Stimulated activated CD4-positive, alpha-beta T cell treated with anti-CD3 and anti-CD28 coated beads, Interleukin-12 subunit alpha, Interleukin-12 subunit beta, amount 100 ng/mL, for 4 hours (primary cell): ENCODE measurements around the gene GPR25.

Source experiments
- DNase-seq: peaks from one replicate; pipeline ENCODE4 v3.0.0-alpha.2; 2020

The GPR25 gene

DNA sequence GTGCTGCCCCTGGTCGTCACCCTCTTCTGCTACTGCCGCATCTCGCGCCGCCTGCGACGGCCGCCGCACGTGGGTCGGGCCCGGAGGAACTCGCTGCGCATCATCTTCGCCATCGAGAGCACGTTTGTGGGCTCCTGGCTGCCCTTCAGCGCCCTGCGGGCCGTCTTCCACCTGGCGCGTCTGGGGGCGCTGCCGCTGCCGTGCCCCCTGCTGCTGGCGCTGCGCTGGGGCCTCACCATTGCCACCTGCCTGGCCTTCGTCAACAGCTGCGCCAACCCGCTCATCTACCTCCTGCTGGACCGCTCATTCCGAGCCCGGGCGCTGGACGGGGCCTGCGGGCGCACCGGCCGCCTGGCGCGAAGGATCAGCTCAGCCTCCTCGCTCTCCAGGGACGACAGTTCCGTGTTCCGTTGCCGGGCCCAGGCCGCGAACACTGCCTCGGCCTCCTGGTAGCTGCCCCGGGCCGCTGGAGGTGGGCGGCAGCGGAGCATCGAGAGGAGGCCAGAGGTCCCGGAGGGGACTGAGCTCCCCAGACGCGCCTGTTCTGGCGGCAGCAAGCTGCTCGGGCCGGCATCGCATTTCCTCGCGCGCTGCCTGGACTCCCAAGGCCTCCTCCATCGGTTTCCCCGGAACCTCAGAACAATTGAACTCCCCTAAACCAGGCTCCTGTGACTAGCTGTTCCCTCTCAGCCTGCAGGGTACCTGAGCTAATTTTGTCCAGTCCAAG lies 1.1 kb downstream of the GPR25 start:
- no peak for DNase-seq

DNA sequence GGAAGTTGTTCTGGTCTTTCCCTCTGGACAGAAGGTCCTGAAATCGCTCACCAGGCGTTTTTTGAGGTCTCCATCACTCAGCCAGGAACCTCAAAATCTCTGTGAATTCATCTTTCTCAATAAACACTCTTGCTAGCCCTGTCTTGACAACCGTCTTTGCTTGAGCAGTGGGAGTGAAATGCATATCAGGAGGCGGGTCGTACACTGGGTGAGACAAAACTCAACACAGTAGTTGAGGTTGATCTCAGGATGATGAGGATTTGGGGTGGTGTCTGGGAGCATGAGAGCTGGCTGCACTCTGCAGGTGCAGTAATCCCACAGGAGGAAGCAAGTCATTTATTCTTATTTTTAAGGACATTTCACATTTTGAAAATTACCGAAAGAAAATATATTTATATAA lies 1.9 kb downstream of the GPR25 start:
- no peak for DNase-seq

- DNase-seq, result no peak
Observed at GRCh38 chr1:200875416-200875815, 2.6 kb downstream of the GPR25 start.

- DNase-seq, result no peak
Observed at GRCh38 chr1:200877010-200877409, 4.2 kb downstream of the GPR25 start.

DNA sequence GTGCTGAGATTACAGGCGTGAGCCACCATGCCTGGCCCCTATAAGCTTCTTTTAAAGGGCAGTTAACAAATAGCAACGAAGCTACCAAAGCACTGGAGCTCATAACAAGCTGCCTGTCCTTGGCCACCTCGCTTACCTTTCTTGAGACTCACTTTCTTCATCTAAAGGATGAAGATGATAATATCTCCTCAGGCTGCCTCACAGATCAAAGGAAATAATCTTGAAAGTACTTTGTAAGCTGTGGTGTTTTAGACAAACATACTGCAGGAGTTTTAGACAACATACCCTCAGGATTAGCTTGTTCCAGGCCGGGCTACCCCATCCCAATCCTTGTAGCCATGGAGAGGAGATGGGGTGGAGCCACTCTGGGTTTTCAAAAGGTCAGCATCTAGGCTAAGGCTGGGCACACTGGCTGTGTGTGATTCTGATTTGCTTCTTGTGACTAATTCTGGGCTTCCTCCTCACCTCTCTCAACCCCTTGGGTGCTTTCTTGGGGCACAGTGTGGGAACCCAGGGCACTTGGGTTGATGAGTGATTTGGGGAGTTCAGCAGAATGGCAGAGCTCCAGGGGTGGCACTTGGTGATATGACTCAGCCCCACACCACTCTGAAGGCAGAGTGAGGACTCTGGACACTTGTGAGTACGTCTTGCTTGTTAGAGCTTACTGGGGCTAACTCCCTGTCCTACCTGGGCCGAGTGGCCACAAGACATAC lies 5.2 kb downstream of the GPR25 start:
- DNase-seq, result no peak

DNA sequence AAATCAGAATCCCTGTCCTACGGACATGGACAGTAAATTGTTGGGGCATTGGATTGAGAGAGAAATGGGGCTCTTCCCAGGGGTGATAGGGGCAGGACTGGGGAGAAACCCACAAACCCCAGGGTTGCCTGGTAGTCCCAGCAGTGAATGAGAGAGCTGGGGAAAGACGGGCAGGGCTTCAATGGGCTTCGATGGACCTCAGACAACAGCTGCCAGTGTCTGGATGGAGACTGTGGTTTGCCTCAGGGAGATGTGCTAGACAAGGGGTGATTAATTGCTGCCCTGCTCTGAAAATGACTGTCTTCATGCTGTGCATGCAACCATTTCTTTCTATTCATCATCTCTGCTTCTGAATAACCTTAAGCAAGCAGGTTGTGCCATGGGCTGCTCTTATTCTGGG lies 7.4 kb downstream of the GPR25 start:
- DNase-seq, result no peak

- no peak for DNase-seq
Observed at GRCh38 chr1:200883118-200883517, 10.3 kb downstream of the GPR25 start.

GRCh38 chr1:200885623-200886402 lies 13.0 kb downstream of the GPR25 start:
- no peak for DNase-seq

DNA sequence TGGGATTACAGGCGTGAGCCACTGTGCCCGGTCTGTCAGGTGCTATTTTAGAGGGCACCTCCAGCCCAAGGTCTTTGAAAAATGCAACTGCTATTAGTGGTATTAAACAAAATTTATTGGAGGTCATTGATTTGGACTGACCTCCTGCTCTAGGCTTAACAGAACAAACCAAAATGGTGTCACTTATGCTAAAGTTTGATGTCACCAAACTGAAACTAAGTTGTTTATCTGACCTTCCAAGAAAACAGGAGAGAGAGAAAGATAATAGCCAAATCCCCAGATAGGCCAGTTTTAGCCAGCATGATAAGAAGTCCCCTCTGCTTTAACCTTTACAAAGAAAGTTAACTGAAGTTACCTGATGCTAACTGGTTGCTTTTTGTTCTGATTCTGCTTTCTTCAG lies 13.8 kb downstream of the GPR25 start:
- no peak for DNase-seq

DNA sequence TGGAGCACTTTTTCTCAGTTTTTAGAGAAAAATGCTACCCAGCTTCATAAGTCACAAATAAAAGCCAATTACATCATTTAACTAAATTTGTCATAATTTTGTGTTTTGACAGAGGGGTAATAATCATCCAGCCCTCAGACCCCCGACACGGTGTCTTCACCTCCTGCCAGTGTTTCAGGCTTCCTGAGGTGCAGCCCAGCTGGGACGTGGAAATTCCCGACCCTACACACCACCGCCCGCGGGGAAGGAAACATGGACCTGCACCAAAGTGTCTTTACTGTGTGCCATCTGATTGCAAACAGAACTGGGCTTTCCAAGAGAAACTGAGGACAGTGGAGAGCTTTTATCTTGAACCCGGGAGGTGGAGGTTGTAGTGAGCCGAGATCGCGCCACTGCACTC lies 14.3 kb downstream of the GPR25 start:
- no peak for DNase-seq

- DNase-seq, result no peak
Observed at GRCh38 chr1:200887772-200888348, 15.1 kb downstream of the GPR25 start.

DNA sequence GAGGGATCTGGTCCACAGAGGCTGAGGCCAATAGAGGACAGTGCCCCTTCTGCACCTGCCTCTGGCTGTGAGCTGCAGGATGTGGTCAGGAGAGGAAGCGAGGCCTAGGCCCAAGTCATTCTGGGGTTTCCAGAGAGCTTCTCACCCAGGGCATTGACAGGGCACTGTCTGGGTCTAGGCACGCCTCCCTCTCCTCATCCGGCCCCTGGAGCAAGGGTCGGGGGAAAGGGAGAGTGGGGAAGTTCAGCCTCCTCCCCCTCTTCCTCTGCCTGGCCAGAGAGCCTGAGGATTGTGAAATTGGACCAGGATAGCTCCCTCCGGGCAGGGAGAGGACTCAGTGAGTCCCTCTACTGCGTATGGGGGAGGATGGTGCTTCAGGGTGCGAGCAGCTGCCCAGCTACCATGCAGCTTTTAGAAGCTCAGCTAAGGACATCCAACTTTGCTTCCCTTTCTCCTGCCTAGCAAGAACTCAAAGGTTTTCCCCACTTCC lies 15.6 kb downstream of the GPR25 start:
- DNase-seq, result peak; percentile 27

GRCh38 chr1:200889571-200889970 lies 16.8 kb downstream of the GPR25 start:
- no peak for DNase-seq

- DNase-seq, result no peak
Observed at GRCh38 chr1:200890027-200890426, 17.2 kb downstream of the GPR25 start.

DNA sequence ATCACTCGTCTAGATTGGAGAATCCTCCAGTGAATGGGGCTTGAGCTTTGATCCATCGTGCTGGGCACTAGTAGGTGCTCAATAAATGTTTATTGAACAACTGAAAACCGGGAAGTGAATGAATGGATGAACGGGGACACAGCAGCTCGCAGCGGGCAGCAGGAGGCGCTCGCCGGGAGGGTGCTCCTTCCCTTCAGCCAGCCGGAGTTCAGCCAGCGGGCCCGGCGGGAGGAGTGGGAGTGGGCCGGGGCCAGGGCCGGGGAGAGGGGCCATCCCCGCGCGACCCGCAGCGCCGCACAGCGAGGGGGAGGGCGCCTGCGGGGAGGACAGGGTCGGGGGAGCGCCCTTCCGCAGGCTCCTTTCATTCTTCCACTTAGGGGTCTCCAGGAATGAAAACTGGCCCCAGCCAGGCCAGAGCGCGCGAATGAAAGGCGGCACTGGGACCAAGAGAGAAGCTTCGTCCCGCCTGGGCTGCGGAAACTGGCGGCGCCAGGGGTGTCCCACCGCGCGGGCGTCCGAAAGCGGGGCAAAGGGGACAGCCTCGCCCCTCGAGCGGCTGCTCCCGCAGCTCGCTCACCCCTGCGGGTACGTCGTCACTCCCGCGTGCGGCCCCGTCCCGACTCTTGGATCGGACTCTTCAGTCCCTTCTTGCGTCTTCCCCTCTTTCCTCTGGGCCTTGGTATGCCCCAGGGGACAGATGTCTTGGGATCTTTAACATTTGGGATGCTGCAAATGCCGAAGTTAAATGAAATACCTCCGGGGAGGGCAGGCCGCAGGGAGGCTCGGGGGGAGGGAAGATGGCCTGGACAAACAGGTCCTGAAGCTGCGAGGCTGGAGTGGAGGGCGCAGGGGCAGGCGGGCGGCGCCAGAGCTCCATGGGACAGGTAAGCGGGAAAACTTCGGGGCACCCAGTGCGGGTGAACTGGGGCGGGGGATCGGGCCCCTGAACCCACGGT lies 18.3 kb downstream of the GPR25 start:
- DNase-seq, result no peak

DNA sequence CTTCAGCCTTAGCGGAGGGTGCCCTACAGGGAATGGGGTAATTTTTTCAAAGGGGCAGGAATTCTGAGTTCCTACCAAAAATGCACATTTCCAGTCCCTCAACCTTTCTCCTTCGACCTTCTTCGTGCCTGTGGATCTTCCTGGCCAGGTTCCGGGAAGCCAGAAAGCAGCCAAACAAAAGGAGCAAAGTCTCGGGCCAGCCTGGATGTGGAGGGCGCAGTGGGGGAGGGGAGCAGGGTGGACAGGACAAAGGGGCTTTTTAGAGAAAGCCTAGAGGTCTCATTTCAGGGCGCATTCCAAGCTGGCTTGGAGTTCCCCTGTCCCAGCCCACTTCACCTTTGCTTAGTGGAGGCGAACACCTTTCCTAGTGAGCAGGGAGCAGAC lies 19.0 kb downstream of the GPR25 start:
- no peak for DNase-seq

DNA sequence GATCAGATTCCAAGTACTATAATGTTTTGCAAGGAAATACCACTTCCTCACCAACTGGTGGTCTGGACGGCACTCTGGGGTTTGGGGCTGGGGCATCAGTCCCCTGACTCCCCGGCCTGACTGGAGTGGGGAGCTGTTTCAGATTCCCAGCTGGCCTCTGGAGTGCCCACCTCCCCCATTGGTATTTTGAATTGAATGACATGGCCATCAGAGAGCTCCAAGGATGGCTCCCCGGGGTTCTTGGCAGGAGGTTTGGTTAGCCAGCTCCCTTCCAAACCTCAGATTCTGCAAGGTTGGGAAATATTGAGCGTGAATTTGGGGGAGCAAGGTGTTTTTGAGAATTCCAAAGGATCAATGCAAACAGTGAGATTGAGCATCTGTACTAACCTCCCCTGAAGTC lies 19.8 kb downstream of the GPR25 start:
- DNase-seq, result no peak

DNA sequence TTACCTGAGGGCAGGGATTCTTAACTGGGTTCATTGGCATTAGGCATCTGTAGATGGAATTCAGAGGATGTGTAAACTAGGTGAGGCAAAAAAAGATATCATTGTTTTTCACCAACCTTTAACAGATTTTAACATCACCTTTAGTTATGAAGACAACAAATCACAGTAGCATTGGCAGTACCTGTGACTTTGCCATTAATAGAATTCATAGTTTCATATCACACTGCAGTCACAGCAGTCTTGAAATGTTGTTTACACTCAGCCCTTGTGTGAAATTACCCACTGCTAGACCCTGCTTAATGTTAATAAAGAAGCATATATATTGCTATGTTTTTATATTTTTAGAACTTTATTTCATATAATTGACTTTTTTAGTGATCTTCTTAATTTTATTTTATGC lies 20.2 kb downstream of the GPR25 start:
- no peak for DNase-seq

DNA sequence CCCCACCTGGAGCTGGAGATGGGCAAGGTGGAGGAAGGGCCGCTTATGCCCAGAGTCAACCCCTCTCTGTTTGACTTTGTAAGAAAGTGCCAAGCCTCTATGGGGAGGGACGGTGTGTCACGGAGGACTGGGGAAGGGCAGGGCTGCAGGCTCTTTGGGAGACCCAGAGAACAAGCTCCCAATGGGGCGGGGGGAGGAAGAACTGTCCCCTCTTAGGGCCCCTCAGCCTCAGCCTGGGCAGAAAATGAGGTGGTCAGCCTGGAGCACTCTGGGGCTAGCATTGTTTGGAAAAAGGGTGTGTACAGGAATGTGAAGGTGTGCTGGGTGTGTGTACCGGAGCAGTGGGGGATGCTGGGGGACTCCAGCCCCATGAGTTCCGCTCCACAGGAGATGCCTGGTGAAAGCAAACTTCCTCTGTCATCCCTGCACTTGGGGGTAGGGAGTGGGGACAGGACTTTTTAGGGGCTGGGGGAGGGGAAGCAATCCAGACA lies 20.7 kb downstream of the GPR25 start:
- no peak for DNase-seq

DNA sequence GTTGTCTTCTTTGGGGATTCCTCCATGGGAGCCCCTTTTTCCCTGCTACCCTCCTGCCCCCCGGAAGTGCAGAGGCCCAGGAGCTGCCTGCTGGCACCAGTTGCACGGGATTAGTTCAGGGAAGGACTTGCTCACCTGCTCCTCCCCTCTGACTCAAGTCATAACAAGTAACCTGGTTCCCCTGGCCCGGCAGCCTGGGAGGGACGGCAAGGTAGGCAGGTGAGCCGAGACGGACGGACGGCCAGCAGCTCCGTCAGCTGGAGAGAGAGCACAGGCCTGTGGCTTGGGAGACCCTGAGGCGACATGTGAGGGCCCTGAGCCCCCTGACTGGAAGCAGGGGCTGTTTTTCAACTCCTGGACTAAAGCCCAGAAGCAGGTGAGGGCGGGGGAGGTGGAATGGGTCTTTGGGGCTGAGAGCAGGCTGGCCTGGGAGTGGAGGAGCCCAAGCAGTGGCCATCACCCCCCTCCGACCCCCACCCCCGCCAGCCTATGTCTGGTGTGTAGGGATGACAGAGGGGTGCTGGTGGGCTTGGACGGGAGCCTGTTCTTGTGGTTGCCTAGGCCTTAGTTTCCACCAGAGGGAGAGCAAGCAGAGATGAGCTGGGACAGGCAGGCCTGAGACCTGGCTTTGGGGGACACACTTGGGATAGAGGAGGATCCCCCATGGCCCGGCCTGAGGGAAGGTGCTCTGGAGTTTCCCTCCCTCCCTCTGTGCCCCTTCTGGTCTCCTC lies 22.1 kb downstream of the GPR25 start, which contains the start of gene INAVA:
INAVA (plus strand) TSS at position 189 of the 731 bp plus-strand sequence. CDS start 3,501 bp downstream, outside the sequence.
- no peak for DNase-seq

- DNase-seq, result no peak
Observed at GRCh38 chr1:200895443-200895789, 22.6 kb downstream of the GPR25 start.
